OCI-M2 (cell line): Measurements from ENCODE around the gene BUB1.
"Not testable (repeated sequence)": the region's sequence is repeated elsewhere in the genome, so short reads cannot be mapped to it uniquely, and the experiment has no call there.

Source experiments
- DNase-seq: peaks from one replicate; lab custom pipeline; 2025; ENCODE audit not compliant: unreplicated experiment; lab: John Stamatoyannopoulos, UW

BUB1 gene

GRCh38 chr2:110691612-110692258, 13.9 kb upstream of the BUB1 start:
- no peak for DNase-seq

- no peak for DNase-seq
Measured at GRCh38 chr2:110690083-110690965, 12.5 kb upstream of the BUB1 start.

- DNase-seq = no peak
Measured at GRCh38 chr2:110688594-110689091, 10.8 kb upstream of the BUB1 start.

- not testable (repeated sequence) for DNase-seq
Measured at GRCh38 chr2:110687775-110688484, 10.1 kb upstream of the BUB1 start.

- no peak for DNase-seq
Measured at GRCh38 chr2:110682872-110683271, 5.0 kb upstream of the BUB1 start.

- no peak for DNase-seq
Measured at GRCh38 chr2:110682267-110682666, 4.4 kb upstream of the BUB1 start.

GRCh38 chr2:110680709-110681108, 2.8 kb upstream of the BUB1 start:
- DNase-seq = no peak

- DNase-seq = no peak
Measured at GRCh38 chr2:110679865-110680264, 2.0 kb upstream of the BUB1 start.

GRCh38 chr2:110679337-110679707, 1.5 kb upstream of the BUB1 start:
- peak; percentile 82 for DNase-seq

- DNase-seq = no peak
Measured at GRCh38 chr2:110678457-110679336, 834 bp upstream of the BUB1 start.

- no peak for DNase-seq
Measured at GRCh38 chr2:110677080-110677479, 783 bp downstream of the BUB1 start.

GRCh38 chr2:110675679-110676078, 2.2 kb downstream of the BUB1 start:
- no peak for DNase-seq

- peak; percentile 12 for DNase-seq
Measured at GRCh38 chr2:110674620-110675555, 3.0 kb downstream of the BUB1 start.

GRCh38 chr2:110673201-110673600, 4.7 kb downstream of the BUB1 start:
- no peak for DNase-seq

- no peak for DNase-seq
Measured at GRCh38 chr2:110670826-110671225, 7.0 kb downstream of the BUB1 start.

- DNase-seq = no peak
Measured at GRCh38 chr2:110669079-110669478, 8.8 kb downstream of the BUB1 start.

- no peak for DNase-seq
Measured at GRCh38 chr2:110667071-110667470, 10.8 kb downstream of the BUB1 start.

- no peak for DNase-seq
Measured at GRCh38 chr2:110664135-110664534, 13.7 kb downstream of the BUB1 start.

GRCh38 chr2:110662560-110662959, 15.3 kb downstream of the BUB1 start:
- DNase-seq = no peak

- no peak for DNase-seq
Measured at GRCh38 chr2:110660558-110660957, 17.3 kb downstream of the BUB1 start.
